Measurements from ENCODE around the gene OR5AC2.

- no peak for TF ChIP-seq POLR2A (IDR thresholded peaks at IDR 0.05; ENCODE audit: low read length)
- TF ChIP-seq GATA1 (IDR thresholded peaks at IDR 0.05; ENCODE audit: low read depth, low read length): no peak
These were observed 43.4 kb downstream of the OR5AC2 start, which contains the start of gene OR5H1 for GRCh38 chr3:98130421-98130820.

Data from erythroblast (primary cell).